Activated CD8-positive, alpha-beta memory T cell treated with anti-CD3 and anti-CD28 coated beads, Interleukin-2, amount 50 U/mL, for 1 hour (primary cell): ENCODE measurements around the gene ZNF215.
"Not testable (repeated sequence)": the region's sequence is repeated elsewhere in the genome, so short reads cannot be mapped to it uniquely, and the experiment has no call there.

Experiments used
- DNase-seq: peaks from one replicate; pipeline ENCODE4 v3.0.0-alpha.2; 2020; ENCODE audit errors: extremely low read depth

The ZNF215 gene

DNA sequence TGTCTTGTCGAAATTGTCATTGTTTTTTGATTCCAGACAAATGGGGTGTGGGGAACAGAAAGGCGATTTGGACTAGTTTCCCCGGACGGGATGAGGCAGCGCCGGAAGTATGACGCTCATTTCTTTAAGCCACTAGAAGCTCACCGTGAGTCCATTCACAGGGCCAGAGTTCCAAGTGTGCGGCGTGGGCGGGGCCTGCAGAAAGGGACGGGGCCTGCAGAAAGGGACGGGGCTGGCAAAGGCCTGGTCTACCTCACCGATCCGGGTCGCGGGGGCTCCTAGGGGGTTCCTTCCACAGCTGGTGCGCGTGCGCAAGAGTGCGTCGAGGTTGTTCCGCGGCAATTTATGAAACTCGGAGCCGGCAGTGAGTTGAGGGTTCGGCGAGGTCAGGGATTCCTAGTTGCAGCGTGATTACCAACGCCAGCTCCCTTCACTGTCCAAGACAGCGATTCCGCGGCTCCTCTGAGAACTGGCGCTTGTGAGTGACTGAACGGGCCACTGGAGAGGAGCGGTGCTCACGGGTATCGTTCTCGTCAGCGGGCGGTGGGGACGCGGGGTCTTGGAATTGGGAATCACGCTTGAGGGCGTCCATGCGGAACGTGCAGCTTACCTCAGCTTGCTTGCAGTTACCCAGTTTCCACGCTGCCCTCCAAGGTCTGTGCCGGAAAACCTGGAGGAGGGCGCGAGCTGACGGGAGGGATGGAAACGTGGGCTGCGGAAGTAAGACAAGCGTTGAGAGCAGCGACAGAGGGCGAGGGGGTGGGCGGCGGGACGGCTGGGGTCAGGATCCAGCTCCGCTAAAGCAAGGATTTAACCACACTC, at the start of gene ZNF215:
TSS of gene ZNF215 (plus strand) at position 219 of the 822 bp plus-strand sequence. CDS start 5,847 bp downstream, outside the sequence.
- DNase-seq = no peak

DNA sequence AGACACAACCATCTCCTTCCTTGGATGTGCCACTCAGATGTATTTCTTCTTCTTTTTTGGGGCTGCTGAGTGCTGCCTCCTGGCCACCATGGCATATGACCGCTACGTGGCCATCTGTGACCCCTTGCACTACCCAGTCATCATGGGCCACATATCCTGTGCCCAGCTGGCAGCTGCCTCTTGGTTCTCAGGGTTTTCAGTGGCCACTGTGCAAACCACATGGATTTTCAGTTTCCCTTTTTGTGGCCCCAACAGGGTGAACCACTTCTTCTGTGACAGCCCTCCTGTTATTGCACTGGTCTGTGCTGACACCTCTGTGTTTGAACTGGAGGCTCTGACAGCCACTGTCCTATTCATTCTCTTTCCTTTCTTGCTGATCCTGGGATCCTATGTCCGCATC, 49.3 kb upstream of the ZNF215 start:
- DNase-seq = no peak

DNA sequence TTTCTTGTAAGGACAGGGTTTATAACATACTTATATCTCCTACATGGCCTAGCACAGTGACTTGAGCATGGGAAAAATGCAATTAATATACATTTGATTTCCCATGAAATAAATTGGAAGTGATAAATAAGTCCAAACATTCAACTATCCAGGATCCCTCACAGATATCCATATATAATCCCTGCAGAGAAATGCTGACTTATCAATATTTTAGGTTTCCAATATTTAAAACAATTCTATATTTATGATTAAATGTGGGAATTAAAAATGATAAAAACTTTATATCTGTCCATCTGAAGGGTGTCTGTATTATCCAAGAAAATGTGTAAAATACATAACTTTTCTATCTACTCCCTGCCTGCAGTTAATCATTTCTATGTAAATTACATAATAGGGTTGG, 43.5 kb upstream of the ZNF215 start:
- DNase-seq = no peak

DNA sequence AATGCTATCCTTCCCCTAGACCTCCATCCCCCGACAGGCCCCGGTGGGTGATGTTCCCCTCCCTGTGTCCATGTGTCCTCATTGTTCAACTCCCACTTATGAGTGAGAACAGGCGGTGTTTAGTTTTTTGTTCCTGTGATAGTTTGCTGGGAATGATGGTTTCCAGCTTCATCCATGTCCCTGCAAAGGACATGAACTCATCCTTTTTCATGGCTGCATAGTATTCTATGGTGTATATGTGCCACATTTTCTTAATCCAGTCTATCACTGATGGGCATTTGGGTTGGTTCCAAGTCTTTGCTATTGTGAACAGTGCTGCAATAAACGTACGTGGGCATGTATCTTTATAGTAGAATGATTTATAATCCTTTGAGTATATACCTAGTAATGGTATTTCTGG, 38.5 kb upstream of the ZNF215 start:
- not testable (repeated sequence) for DNase-seq

DNA sequence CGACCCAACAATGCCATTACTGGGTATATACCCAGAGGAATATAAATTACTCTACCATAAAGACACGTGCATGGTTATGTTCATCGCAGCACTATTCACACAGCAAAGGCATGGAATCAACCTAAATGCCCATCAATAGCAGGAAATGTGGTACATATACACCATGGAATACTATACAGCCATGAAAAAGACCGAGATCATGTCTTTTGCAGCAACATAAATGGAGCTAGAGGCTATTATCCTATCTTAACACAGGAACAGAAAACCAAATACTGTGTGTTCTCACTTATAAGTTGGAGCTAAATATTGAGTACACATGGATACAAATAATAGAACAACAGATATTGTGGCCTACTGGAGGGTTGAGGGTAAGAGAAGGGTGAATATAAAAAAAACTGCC, 37.4 kb upstream of the ZNF215 start:
- DNase-seq = no peak

DNA sequence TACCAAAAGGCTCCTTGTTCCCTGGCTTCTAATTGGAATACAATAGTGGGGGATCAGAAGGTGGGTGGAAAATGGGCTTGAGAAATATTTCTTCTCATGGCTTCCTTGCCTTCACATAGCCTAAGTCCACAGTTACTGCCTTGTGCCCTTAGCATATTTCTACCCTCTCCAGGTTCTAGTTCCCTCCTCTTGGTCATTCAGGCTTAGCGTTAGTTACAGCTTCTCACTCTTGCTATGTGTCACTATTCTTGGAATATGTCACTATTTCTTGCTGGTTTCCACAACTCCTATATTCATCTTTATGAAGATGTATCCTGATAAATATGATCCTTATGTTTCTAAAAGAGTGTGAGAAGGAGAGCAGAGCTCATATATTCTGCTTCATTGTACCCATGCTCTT, 36.4 kb upstream of the ZNF215 start:
- DNase-seq = no peak

- no peak for DNase-seq
These were observed 33.8 kb upstream of the ZNF215 start, which contains the start of gene OR2D2 for GRCh38 chr11:6892400-6892799. Gene OR2D2 (minus strand): TSS chr11:6892500. CDS start chr11:6892500, 0 bp downstream.

GRCh38 chr11:6894097-6894496, 32.1 kb upstream of the ZNF215 start:
- DNase-seq = no peak

DNA sequence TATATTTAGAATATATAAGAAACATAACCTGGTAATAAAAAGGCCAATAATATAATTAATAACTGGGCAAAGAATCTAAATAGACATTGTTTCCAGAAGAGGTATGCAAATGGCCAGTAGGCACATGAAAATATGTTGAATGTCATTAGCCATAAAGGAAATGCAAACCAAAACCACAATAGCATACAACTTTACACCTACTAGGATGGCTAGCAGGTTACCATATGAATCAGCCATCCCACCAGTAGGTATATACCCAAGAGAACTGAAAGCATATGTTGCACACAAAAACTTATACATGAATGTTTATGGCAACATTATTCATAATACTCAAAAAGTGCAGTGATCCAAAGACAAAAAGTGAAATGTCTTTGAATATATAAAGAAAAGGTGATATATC, 31.2 kb upstream of the ZNF215 start:
- no peak for DNase-seq

DNA sequence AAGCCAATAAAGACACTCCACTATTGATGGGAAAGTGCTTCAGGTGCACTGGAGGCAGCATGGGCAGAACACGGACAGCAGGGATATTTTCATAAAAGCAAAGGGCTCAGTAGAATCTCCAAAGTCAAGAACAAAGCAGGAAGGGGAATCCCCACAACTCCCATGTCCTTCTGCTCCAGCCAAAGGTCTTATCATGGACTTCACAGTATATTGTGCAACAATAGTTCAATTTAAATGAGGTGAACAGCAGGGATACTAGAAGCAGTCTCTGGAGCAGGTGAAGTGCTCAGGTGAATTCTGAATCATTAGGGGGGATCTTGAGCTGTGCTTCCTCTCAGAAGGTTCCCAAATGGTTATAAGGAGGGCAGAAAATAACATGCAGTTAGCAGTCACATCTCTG, 27.3 kb upstream of the ZNF215 start:
- DNase-seq = no peak

GRCh38 chr11:6900327-6900999, 25.8 kb upstream of the ZNF215 start:
- DNase-seq = no peak

- DNase-seq = not testable (repeated sequence)
These were observed 21.4 kb upstream of the ZNF215 start for GRCh38 chr11:6904804-6905203.

DNA sequence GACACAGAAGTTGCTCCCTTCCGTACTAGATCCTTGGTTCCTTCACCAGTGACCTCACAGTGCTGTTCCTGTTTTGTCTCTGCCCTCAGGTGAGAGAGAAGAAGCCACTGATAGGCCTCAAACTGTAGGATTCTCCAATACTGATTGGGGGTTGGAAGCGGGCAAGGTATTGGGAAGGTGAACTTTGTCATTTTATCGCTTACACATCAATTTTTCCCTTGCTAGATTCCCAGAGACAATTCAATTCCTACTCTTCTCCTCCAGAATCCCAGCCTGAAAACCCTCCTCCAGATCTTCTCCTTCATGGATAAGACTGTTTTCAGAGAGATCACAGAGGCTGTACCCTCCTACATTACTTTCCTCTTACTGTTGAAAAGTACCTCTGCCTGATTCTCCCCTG, 14.8 kb upstream of the ZNF215 start:
- no peak for DNase-seq

DNA sequence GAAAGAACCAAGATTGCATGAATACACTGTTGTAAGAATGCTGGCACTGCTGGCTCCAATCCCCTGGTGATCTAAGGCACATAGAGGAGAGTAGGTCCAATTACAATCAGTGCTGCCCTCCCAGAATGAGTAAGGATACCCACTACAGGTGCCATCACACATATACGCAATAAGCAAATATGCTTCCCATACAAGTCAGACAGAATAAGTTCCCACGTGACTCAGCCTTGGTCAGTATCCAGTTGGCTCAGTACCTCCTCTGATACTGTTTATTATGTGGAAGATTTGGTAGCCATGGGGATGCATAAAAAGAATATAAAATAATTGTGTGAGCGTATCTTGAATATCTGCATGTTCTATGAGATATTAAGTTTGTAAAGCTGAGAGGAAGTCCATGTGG, 14.3 kb upstream of the ZNF215 start:
- no peak for DNase-seq

DNA sequence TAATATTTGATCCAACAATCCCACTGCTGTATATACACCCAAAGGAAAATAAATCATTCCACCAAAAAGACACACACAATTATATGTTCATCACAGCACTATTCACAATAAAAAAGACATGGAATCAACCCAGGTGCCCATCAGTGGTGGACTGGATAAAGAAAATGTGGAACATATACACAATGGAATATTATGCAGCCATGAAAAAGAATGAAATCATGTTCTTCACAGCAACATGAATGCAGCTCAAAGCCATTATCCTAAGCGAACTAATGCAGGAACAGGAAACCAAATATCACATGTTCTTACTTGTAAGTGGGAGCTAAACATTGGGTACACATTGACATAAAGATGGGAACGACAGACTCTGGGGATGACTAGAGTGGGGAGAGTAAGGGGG, 6.5 kb upstream of the ZNF215 start:
- DNase-seq = no peak

- DNase-seq = no peak
These were observed 5.5 kb upstream of the ZNF215 start, which contains the start of gene OR2D3 for GRCh38 chr11:6920702-6921101. Gene OR2D3 (plus strand): TSS chr11:6921002. CDS start chr11:6921002, 0 bp downstream.

- no peak for DNase-seq
These were observed 1.1 kb upstream of the ZNF215 start for GRCh38 chr11:6925007-6925577.

DNA sequence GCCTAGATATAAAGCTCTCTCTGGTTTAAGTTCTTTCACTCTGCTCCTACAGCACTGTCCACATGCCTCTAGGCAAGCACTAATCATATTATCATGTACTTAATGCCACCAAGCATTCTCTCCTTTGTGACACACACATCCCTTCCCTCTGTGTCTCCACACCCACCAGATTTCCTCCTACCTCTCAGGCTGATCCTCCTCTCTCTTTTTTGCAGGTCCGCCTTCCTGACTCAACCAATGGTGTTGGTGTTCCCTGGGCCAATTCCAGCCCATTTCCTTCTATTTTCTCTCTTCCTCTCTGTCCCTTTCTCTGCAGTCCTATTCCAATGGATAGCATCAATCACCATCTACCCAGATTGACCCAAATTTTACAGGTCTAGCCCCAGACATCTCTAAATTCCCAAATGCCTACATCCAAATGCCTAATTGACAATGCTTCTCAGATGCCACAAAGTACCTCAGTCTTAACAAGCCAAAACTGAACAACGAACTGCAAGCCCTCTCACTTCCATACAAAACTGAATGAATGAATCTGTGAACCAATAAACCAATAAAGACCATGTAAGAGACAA, 504 bp upstream of the ZNF215 start:
- no peak for DNase-seq

DNA sequence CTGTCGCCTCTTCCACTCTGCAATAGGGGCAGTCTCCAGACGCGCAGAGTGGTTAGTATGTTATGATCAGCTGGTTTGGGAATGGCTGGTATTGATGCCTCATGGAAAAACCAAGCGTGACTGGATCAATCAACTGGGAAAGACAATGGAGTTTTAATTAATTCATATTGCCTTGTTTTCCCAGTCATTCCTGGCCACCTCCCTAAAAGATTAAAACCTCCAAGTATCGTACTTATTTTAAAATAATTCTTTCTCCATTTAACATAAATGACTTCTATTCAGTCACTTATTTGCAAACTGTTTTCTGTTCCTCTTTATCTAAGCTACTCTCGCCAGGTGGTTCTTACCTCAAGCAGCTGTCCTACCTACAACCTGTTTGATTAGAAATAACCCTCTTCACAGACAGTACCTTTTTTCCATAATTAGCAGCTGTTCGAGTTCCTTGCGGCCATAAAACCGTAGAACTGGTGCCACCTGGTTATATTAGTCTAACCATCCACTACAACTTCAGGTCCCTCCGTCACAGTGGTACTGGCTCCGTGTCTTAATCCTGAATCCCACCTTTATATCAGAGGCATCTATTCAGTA, 898 bp downstream of the ZNF215 start:
- DNase-seq = no peak

GRCh38 chr11:6928916-6929315, 2.7 kb downstream of the ZNF215 start:
- no peak for DNase-seq

DNA sequence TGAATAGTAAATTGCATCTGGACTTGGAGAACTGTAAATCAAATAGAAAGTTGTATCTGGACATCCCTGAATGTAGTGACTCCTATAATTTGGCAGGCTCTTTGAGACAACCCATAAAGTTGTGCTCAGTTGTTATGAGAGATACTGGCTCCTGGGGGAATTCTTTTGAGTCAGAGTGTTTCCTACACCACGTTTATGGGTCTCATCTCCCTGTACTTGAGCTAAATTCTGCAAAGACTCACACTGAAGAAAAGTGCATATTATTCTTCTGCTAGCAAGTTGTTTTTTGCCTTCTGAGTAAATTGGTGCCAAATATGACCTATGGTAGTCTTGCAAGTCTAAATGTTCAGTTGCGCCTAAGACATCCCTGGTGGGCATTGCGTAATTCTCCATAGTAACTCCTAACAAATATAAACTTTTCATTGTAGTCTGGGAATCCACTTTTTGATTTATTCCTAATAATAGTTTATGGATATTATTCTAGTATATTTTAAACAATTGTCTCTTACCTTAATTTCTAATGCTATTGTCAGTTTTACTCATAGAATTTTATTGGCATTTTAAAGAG, 5.0 kb downstream of the ZNF215 start:
- no peak for DNase-seq

GRCh38 chr11:6932145-6932544, 5.9 kb downstream of the ZNF215 start:
- DNase-seq = no peak
